LHCN-M2 (cell line): ENCODE results near the gene CDKN1A. TPM values are rescaled to one million over a fixed set of nuclear protein-coding genes. Genes with fewer than 3 reads are reported as not detected.

Source experiments
- total RNA-seq: library from RNA; depleted of rRNA; stranded (reverse); fragments of >200 nt; gene quantifications from 2 replicates; pipeline ENCODE4 v1.2.3, GENCODE V29; 2014; rRNA removed

The CDKN1A gene
- total RNA-seq, 1 experiment from 2014 or later = 560 TPM

Other genes with a start within 250 kb of the CDKN1A start
- 0.06 TPM in 1 of 2 replicates, not detected in the other for gene PXT1, start 235.9 kb upstream of the CDKN1A start, total RNA-seq
- gene KCTD20, start 235.7 kb upstream of the CDKN1A start, total RNA-seq = 46.1 and 47.5 TPM in 2 replicates
- 29.5 and 36.9 TPM in 2 replicates for gene STK38, start 131.2 kb upstream of the CDKN1A start, total RNA-seq
- 137 and 181 TPM in 2 replicates for gene SRSF3, start 84.4 kb upstream of the CDKN1A start, total RNA-seq
- not detected in 2 replicates for gene RAB44, start 19.1 kb downstream of the CDKN1A start, total RNA-seq
- not detected in 2 replicates for gene CPNE5, start 160.7 kb downstream of the CDKN1A start, total RNA-seq
- 38.9 and 43.3 TPM in 2 replicates for gene PPIL1, start 196.1 kb downstream of the CDKN1A start, total RNA-seq
- 43.6 and 44.8 TPM in 2 replicates for gene C6orf89, start 207.2 kb downstream of the CDKN1A start, total RNA-seq